GM12878 (cell line): ENCODE data around the gene ATP5F1D. TPM values are rescaled to one million over a fixed set of nuclear protein-coding genes. Genes with fewer than 3 reads are reported as not detected.

Experiments used
- ATAC-seq: fragments of 200-7000 bp; cut with Tn5 transposase; 3 replicates; pipeline ENCODE4 v1.9.1; 2020; ENCODE audit warnings: mild to moderate bottlenecking, moderate library complexity
- BruUV-seq: library from RNA; stranded (reverse); fragments of 400-500 nt; replicated peaks from 2 replicates; lab custom pipeline; 2021; lab: Mats Ljungman, UMichigan
- CTCF ChIA-PET: fragments of 300-600 bp; sonication (Branson Sonifier 250); formaldehyde crosslinking; extraction: SDS; loops from one replicate; lab custom pipeline; 2021; ENCODE audit warnings: inconsistent platforms; lab: Yijun Ruan, JAX
- POLR2A ChIA-PET: fragments of 350-600 bp; formaldehyde crosslinking; extraction: SDS; loops from one replicate; lab custom pipeline; 2021; ENCODE audit warnings: inconsistent platforms; lab: Charles Lee
- RAD21 ChIA-PET: fragments of 300-600 bp; sonication (Branson Sonifier 250); formaldehyde crosslinking; loops from one replicate; lab custom pipeline; 2023; ENCODE audit warnings: antibody characterized with exemption; ENCODE audit not compliant: unreplicated experiment; lab: Charles Lee
- SMC1A ChIA-PET: fragments of 300-600 bp; sonication (Branson Sonifier 250); formaldehyde crosslinking; loops from one replicate; lab custom pipeline; 2023; ENCODE audit not compliant: unreplicated experiment, uncharacterized antibody; lab: Charles Lee
- DNase-seq: peaks from one replicate; pipeline ENCODE4 v3.0.0-alpha.2; 2011; ENCODE audit warnings: low read depth, low spot score
- FAIRE-seq: peaks from 3 replicates; lab custom pipeline; 2011; peaks lifted over from hg19 to GRCh38; lab: Jason Lieb, UNC
- H2AFZ ChIP-seq: 2 replicates; pipeline ENCODE4 v1.6.0; 2011; ENCODE audit warnings: low read depth, low read length, control low read depth; ENCODE audit not compliant: control insufficient read depth
- H3K27ac ChIP-seq: 2 replicates; pipeline ENCODE4 v1.5.1; 2011; ENCODE audit warnings: control low read depth; ENCODE audit not compliant: control insufficient read depth, insufficient read depth
- H3K27me3 ChIP-seq, 2 experiments: replicated peaks in 1 of 2; 2 replicates each; pipeline versions ENCODE4 v1.6.0 to v1.6.1; 2011; ENCODE audit warnings: low read length in 1 of 2; ENCODE audit not compliant: control insufficient read depth in 2 of 2, insufficient read depth in 2 of 2
- H3K36me3 ChIP-seq, 2 experiments: 2 replicates each; pipeline ENCODE4 v1.5.1; 2011; ENCODE audit warnings: low read length in 1 of 2; ENCODE audit not compliant: control insufficient read depth in 2 of 2, insufficient read depth in 2 of 2
- H3K4me1 ChIP-seq: 2 replicates; pipeline ENCODE4 v1.6.1; 2011; ENCODE audit warnings: mild to moderate bottlenecking, low read length, moderate library complexity, mixed read lengths; ENCODE audit not compliant: control insufficient read depth, insufficient read depth
- H3K4me2 ChIP-seq: 2 replicates; pipeline ENCODE4 v1.6.0; 2011; ENCODE audit warnings: control low read depth; ENCODE audit not compliant: control insufficient read depth, insufficient read depth
- H3K4me3 ChIP-seq: fragments of 200-600 bp; sonication (generic); 2 replicates; pipeline ENCODE4 v1.5.1; 2016
- H3K79me2 ChIP-seq: 2 replicates; pipeline ENCODE4 v1.6.0; 2011; ENCODE audit warnings: low read length; ENCODE audit not compliant: control insufficient read depth, insufficient read depth
- H3K9ac ChIP-seq: 2 replicates; pipeline ENCODE4 v1.8.0; 2011; ENCODE audit warnings: low read length, control low read depth, mixed read lengths; ENCODE audit not compliant: control insufficient read depth, insufficient read depth
- H3K9me3 ChIP-seq: replicated peaks from 3 replicates; pipeline ENCODE4 v1.5.1; 2011; ENCODE audit warnings: mild to moderate bottlenecking, low read length; ENCODE audit not compliant: control insufficient read depth, insufficient read depth
- H4K20me1 ChIP-seq: 2 replicates; pipeline ENCODE4 v1.6.0; 2011; ENCODE audit not compliant: control insufficient read depth, insufficient read depth
- BACH1 ChIP-seq: fragments of 450-650 bp; IDR thresholded peaks from 2 replicates; pipeline ENCODE4 v1.6.1; 2017; ENCODE audit warnings: mild to moderate bottlenecking, borderline replicate concordance
- BHLHE40 ChIP-seq, 2 experiments: fragments of 450-650 bp in 1 of 2; IDR thresholded peaks; 2 replicates each; pipeline ENCODE4 v1.6.1; 2011 to 2017; ENCODE audit warnings: low read depth in 2 of 2, borderline replicate concordance in 1 of 2, improper control_type of control experiment in 1 of 2, low read length in 1 of 2, mild to moderate bottlenecking in 1 of 2
- EP300 ChIP-seq, 2 experiments: fragments of 150-350 bp in 1 of 2; IDR thresholded peaks; 2 replicates each; pipeline ENCODE4 v1.6.1; 2011 to 2012; ENCODE audit warnings: low read depth in 2 of 2, low read length in 2 of 2, borderline replicate concordance in 1 of 2, improper control_type of control experiment in 1 of 2, inconsistent platforms in 1 of 2; ENCODE audit not compliant: control insufficient read depth in 1 of 2
- HDGF ChIP-seq: fragments of 450-650 bp; IDR thresholded peaks from 2 replicates; pipeline ENCODE4 v1.6.1; 2016; ENCODE audit warnings: antibody characterized with exemption
- IRF4 ChIP-seq: IDR thresholded peaks from 2 replicates; pipeline ENCODE4 v1.6.1; 2011; ENCODE audit warnings: low read depth, low read length
- MEF2B ChIP-seq: fragments of 450-650 bp; IDR thresholded peaks from 2 replicates; pipeline ENCODE4 v1.6.1; 2018; ENCODE audit warnings: mild to moderate bottlenecking, moderate library complexity; ENCODE audit not compliant: partially characterized antibody, poor library complexity, severe bottlenecking
- PAX5 ChIP-seq: IDR thresholded peaks from 2 replicates; pipeline ENCODE4 v1.6.1; 2011; ENCODE audit warnings: low read depth, low read length, borderline replicate concordance
- RAD51 ChIP-seq: fragments of 450-650 bp; IDR thresholded peaks from 2 replicates; pipeline ENCODE4 v1.6.1; 2016; ENCODE audit warnings: moderate library complexity, mild to moderate bottlenecking, inconsistent platforms
- SIN3A ChIP-seq: IDR thresholded peaks from 2 replicates; pipeline ENCODE4 v1.6.1; 2012; ENCODE audit warnings: low read depth, low read length, improper control_type of control experiment
- SMAD5 ChIP-seq: IDR thresholded peaks from 2 replicates; pipeline ENCODE4 v1.6.1; 2016; ENCODE audit warnings: antibody characterized with exemption, low read depth
- ZBED1 ChIP-seq: IDR thresholded peaks from 2 replicates; pipeline ENCODE4 v1.6.1; 2016; ENCODE audit warnings: borderline replicate concordance
- ZNF207 ChIP-seq: fragments of 450-650 bp; IDR thresholded peaks from 2 replicates; pipeline ENCODE4 v1.6.1; 2014; ENCODE audit warnings: antibody characterized with exemption, mild to moderate bottlenecking, borderline replicate concordance
- ZNF592 ChIP-seq: fragments of 450-650 bp; IDR thresholded peaks from 2 replicates; pipeline ENCODE4 v1.6.1; 2017; ENCODE audit warnings: mild to moderate bottlenecking, moderate library complexity
- ZZZ3 ChIP-seq: IDR thresholded peaks from 2 replicates; pipeline ENCODE4 v1.6.1; 2011; ENCODE audit warnings: low read depth; ENCODE audit not compliant: control insufficient read depth, insufficient read length
- WGBS: methylation state at CpG from one replicate; pipeline ENCODE4 v1.1.6; 2016; ENCODE audit warnings: low lambda C conversion rate; ENCODE audit not compliant: insufficient replicate concordance, insufficient coverage; ENCODE audit errors: missing lambda C conversion rate; 5-methylcytosine and 5-hydroxymethylcytosine counted together
- in situ Hi-C: fragments of 300-500 bp; cut with MboI; formaldehyde crosslinking; loops from 9 replicates; pipeline ENCODE4 v1.14.3; 2018; ENCODE audit warnings: mixed read lengths
- intact Hi-C: fragments of 100-400 bp; cut with micrococcal nuclease; formaldehyde crosslinking; loops from one replicate; pipeline ENCODE4 v1.14.2; 2022; ENCODE audit not compliant: unreplicated experiment
- polyA plus RNA-seq, 11 experiments: library from polyadenylated mRNA; depleted of rRNA in 4 of 11; unstranded in 6 of 11; stranded (reverse) in 5 of 11; fragments of >200 nt; fragmentation: Nextera tagmentation in 4 of 11; fragmentation: Illumina TruSeq in 1 of 11; extraction: Ambion mirVana in 4 of 11; extraction: Trizol in 1 of 11; gene quantifications; 1 replicate in 1 of 11; 2 replicates in 10 of 11; pipeline versions ENCODE4 v1.2.1 to v1.2.3, GENCODE V29; 2011 to 2016; ENCODE audit warnings: inconsistent platforms in 2 of 11, missing spikeins in 2 of 11, low read depth in 1 of 11
- total RNA-seq, 4 experiments: library from RNA; depleted of rRNA in 3 of 4; stranded (reverse); fragments of >200 nt in 3 of 4; fragmentation: Illumina TruSeq in 1 of 4; extraction: Trizol in 1 of 4; gene quantifications; 2 replicates each; pipeline versions ENCODE4 v1.2.1 to v1.2.3, GENCODE V29; 2013 to 2021

Gene ATP5F1D
- total and polyA plus RNA-seq, 10 of the 15 experiments (the other 5 are each of a cell fraction or from before 2014, with no cell fraction given), result 7.2 to 357 (median 49.5) TPM

GRCh38 chr19:1264801-1265614, 23.5 kb downstream of the ATP5F1D start (continued):
- TF ChIP-seq SIN3A, result no peak; the same call in 1 of the 2 replicates
- TF ChIP-seq ZZZ3, result no peak
- TF ChIP-seq, all 136 proteins: peak for 27

GRCh38 chr19:1265615-1266128, 24.1 kb downstream of the ATP5F1D start:
- Histone ChIP-seq H3K4me3 (peak overlapping the region; percentile 53; the same call in 1 of the 2 replicates), H3K79me2 (peaks cover 32% of the 10 kb centered on the region), H3K4me2 (peak overlapping the region; percentile 92), H3K9me3 (no peaks in the 10 kb centered on the region), H3K9ac (peak overlapping the region; percentile 15; the same call in 1 of the 2 replicates), H3K27me3 (no peaks in the 10 kb centered on the region), H4K20me1 (no peaks in the 10 kb centered on the region; the same call in 1 of the 2 replicates), H3K4me1 (peaks cover 52% of the 10 kb centered on the region), H3K27ac (peak overlapping the region; percentile 38), H3K36me3 (peaks cover 0 to 2% of the 10 kb centered on the region in 2 experiments; a peak in 1 of 4 replicates), H2AFZ (no peak overlapping the region; the same call in 1 of the 2 replicates)
- no TSS peak for BruUV-seq
- ChIA-PET RAD21 (interaction anchor here (1.2 to 5.1 kb wide), 6 partner anchors 10 to 199 kb away, joined by 3 to 336 read pairs (median 12); partner anchors contain the start of genes ARHGAP45, ATP5F1D and FAM174C), SMC1A (interaction anchor here (1.5 to 7.3 kb wide), 2 partner anchors 12 to 22 kb away, joined by 14 to 172 read pairs; partner anchors contain the start of gene ATP5F1D), CTCF (interaction anchor here (1.1 to 7.2 kb wide), 5 partner anchors 12 to 98 kb away, joined by 4 to 363 read pairs (median 9); partner anchors contain the start of gene ATP5F1D), POLR2A (interaction anchor here (1.0 to 8.7 kb wide), 4 partner anchors 13 to 22 kb away, joined by 3 to 184 read pairs (median 15); partner anchors contain the start of gene ATP5F1D)
- DNase-seq, result no peak
- WGBS, result 5% methylated on average over 20 of the region's 28 CpGs
- FAIRE-seq, result no peak
- in situ Hi-C loops (loop anchor here (10.0 kb wide), 1 partner anchor 819 kb away; no protein-coding TSS in a partner anchor), intact Hi-C loops (loop anchor here (1.0 kb wide), 2 partner anchors 16 to 21 kb away; no protein-coding TSS in a partner anchor)
- ATAC-seq, result peak; percentile 0; the same call in 2 of the 3 replicates
- TF ChIP-seq ZNF592 (no peak), MEF2B (no peak), ZNF207 (no peak), EP300 (IDR thresholded peaks at IDR 0.05; ENCODE audit: borderline replicate concordance in 1 of 2, control insufficient read depth in 1 of 2, low read depth in 2 of 2, low read length in 2 of 2) (no peak), IRF4 (no peak), PAX5 (no peak), SMAD5 (no peak), BHLHE40 (IDR thresholded peaks at IDR 0.05; ENCODE audit: borderline replicate concordance in 1 of 2, low read depth in 2 of 2, low read length in 1 of 2) (peak; percentile 13 to 61; a peak in 3 of 4 replicates), BACH1 (peak; percentile 68; the same call in 1 of the 2 replicates), RAD51 (no peak), HDGF (0 out of 2 replicates have a peak, but pooled peaks have one; percentile 38), ZBED1 (no peak)
